Pancreas (tissue), 10 donors: ENCODE data around the gene TNFAIP2. TPM values are rescaled to one million over a fixed set of nuclear protein-coding genes. Genes with fewer than 3 reads are reported as not detected.
"Not testable (repeated sequence)": the region's sequence is repeated elsewhere in the genome, so short reads cannot be mapped to it uniquely, and the experiment has no call there.

Source experiments
- ATAC-seq, 4 donors: fragments of 200-7000 bp; cut with Tn5 transposase; one replicate each; pipeline versions ENCODE4 v1.8.0 to v1.9.1; 2020; ENCODE audit warnings: mild to moderate bottlenecking in 4 of 4, moderate library complexity in 4 of 4
- DNase-seq, 6 donors: peaks; one replicate each; pipeline ENCODE4 v3.0.0-alpha.2; 2020
- FAIRE-seq: peaks from 2 replicates; lab custom pipeline; 2012; peaks lifted over from hg19 to GRCh38; lab: Jason Lieb, UNC
- H3K27ac ChIP-seq, 4 donors: fragments of 200-600 bp; sonication (generic); 1 replicate in 3 of 4; 2 replicates in 1 of 4; pipeline versions ENCODE4 v1.5.0 to v1.8.0; 2020
- H3K27me3 ChIP-seq, 4 donors: fragments of 200-600 bp; one replicate each; pipeline ENCODE4 v1.8.0; 2021
- H3K36me3 ChIP-seq, 3 donors: fragments of 200-600 bp; sonication (generic) in 1 of 3; one replicate each; pipeline versions ENCODE4 v1.5.0 to v1.8.0; 2020 to 2021
- H3K4me1 ChIP-seq, 3 donors: fragments of 200-600 bp; one replicate each; pipeline ENCODE4 v1.8.0; 2021
- H3K4me3 ChIP-seq, 4 donors: fragments of 200-600 bp; sonication (generic) in 2 of 4; one replicate each; pipeline versions ENCODE4 v1.5.0 to v1.8.0; 2020 to 2021
- H3K9me3 ChIP-seq, 4 donors: fragments of 200-600 bp; one replicate each; pipeline ENCODE4 v1.8.0; 2021
- CTCF ChIP-seq, 4 donors: fragments of 200-600 bp; sonication (generic) in 3 of 4; IDR thresholded peaks; one replicate each; pipeline versions ENCODE4 v1.5.0 to v1.8.0; 2021; ENCODE audit warnings: antibody characterized with exemption in 4 of 4
- WGBS, 2 donors: extraction: QIAGEN DNeasy Blood & Tissue Kit; methylation state at CpG; one replicate each; pipeline ENCODE4 v1.1.7; 2013; 5-methylcytosine and 5-hydroxymethylcytosine counted together
- intact Hi-C, 3 donors: fragments of 100-400 bp; cut with DNase I; formaldehyde crosslinking; loops; one replicate each; pipeline versions ENCODE4 v1.11.1 to v1.14.2; 2022
- polyA plus RNA-seq, 2 donors: library from polyadenylated mRNA; stranded (reverse); fragments of 200-250 nt; gene quantifications; one replicate each; pipeline ENCODE4 v1.2.3, GENCODE V29; 2013
- total RNA-seq, 6 donors: library from RNA; stranded (reverse); fragmentation: NEBNext Ultra II Directional in 4 of 6; extraction: Animal tissue kit (Norgen Biotek cat#: 25700) in 4 of 6; gene quantifications; one replicate each; pipeline versions ENCODE4 v1.2.1 to v1.2.4, GENCODE V29; 2021 to 2023
- donor health status: healthy with polysubstance abuse.
- donor health status: DM: no; HTN: no; CAD: no; lungs with moderate emphysema.
- donor health status: DM: no; HTN: no; CAD: no.
- donor health status: control.
- donor health status: control.
- donor health status: Bipolar disorder and iron deficiency.
- donor health status: DM: yes; HTN: yes; CAD: no.
- donor health status: DM: no; HTN: no; CAD: no.
- donor health status: DM: no; HTN: no; CAD: no.
- donor health status: DM: yes; HTN: yes; CAD: no.

TNFAIP2 gene
- total and polyA plus RNA-seq, 8 donors = 7.0 to 288 (median 50.6) TPM

GRCh38 chr14:103164006-103164405 lies 40.7 kb downstream of the TNFAIP2 start:
- H3K27ac ChIP-seq = no peak overlapping the region
- no peak for ATAC-seq

DNA sequence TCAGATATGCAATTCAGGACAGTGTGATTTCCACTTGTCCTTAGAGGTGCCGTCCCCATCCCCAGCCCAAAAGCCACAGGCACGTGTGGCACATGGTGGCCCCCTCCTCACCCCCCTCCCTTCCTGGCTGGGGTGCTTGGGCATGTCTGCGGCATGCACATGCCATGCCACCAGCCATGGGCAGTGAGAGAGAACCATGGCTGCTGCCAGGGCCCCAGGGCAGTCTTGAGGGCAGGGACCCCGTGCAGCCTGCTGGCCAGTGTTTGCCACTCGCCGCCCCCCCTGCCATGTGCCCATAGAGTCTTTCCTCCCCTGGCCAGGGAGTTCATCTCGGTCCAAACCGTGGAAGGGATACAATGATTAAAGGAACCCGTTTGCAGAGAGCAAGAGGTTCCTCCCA lies 41.5 kb downstream of the TNFAIP2 start:
- DNase-seq (no peak), ATAC-seq (no peak), FAIRE-seq (no peak)
- Histone ChIP-seq H3K27ac (no peak overlapping the region), H3K4me1 (no peaks in the 10 kb centered on the region), H3K9me3 (no peaks in the 10 kb centered on the region), H3K36me3 (no peaks in the 10 kb centered on the region), H3K4me3 (no peak overlapping the region), H3K27me3 (no peaks in the 10 kb centered on the region)
- no peak for TF ChIP-seq CTCF (IDR thresholded peaks at IDR 0.05)
- 63 to 71% methylated on average over 8 to 9 of the region's 9 CpGs for WGBS, 2 donors
- intact Hi-C loops = no loop called here

More at GRCh38 chr14:103164006-103164405, 40.7 kb downstream of the TNFAIP2 start:
- Histone ChIP-seq H3K27me3 (no peaks in the 10 kb centered on the region), H3K36me3 (no peaks in the 10 kb centered on the region), H3K4me1 (no peaks in the 10 kb centered on the region), H3K9me3 (no peaks in the 10 kb centered on the region), H3K4me3 (no peak overlapping the region)
- no peak for TF ChIP-seq CTCF (IDR thresholded peaks at IDR 0.05)
- FAIRE-seq (no peak), DNase-seq (no peak)
- intact Hi-C loops = no loop called here
- 52 to 69% methylated on average over 10 of the region's 10 CpGs for WGBS, 2 donors

GRCh38 chr14:103165323-103165722 lies 42.1 kb downstream of the TNFAIP2 start:
- H3K36me3 ChIP-seq = no peaks in the 10 kb centered on the region
- DNase-seq (no peak), ATAC-seq (no peak), FAIRE-seq (no peak)
- intact Hi-C loops = no loop called here
- TF ChIP-seq CTCF (IDR thresholded peaks at IDR 0.05) = no peak
- H3K27me3 ChIP-seq = no peaks in the 10 kb centered on the region
- 74 to 82% methylated on average over 6 of the region's 6 CpGs for WGBS, 2 donors
- no peaks in the 10 kb centered on the region for H3K4me1 ChIP-seq
- H3K9me3 ChIP-seq = no peaks in the 10 kb centered on the region
- H3K27ac ChIP-seq = no peak overlapping the region
- no peak overlapping the region for H3K4me3 ChIP-seq

- TF ChIP-seq CTCF (IDR thresholded peaks at IDR 0.05) = no peak
- no peak overlapping the region for H3K4me3 ChIP-seq
- no peaks in the 10 kb centered on the region for H3K27me3 ChIP-seq
- intact Hi-C loops = no loop called here
- H3K9me3 ChIP-seq = no peaks in the 10 kb centered on the region
- 85 to 94% methylated on average over 6 of the region's 6 CpGs for whole genome bisulfite sequencing, 2 donors
- DNase-seq (no peak), ATAC-seq (no peak), FAIRE-seq (no peak)
- H3K4me1 ChIP-seq = no peaks in the 10 kb centered on the region
- H3K36me3 ChIP-seq = no peaks in the 10 kb centered on the region
- H3K27ac ChIP-seq = no peak overlapping the region
These were observed 46.7 kb downstream of the TNFAIP2 start for GRCh38 chr14:103169954-103170353.

DNA sequence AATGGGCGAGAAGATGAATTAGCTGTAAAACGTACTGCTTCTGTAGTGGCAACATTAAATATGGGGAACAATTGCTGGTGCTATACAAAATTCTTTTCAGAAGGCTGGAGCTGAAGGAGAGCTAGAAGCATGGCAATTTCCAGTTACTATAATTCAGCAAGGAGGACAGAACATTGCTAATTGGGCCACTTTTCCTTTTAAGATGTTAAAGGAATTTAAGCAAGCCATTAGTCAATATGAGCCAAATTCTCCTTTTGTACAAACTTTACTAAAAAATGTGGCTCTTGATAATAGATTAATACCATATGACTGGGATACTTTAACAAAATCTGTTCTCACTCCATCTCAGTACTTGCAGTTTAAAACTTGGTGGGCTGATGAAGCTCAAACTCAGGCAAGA lies 47.9 kb downstream of the TNFAIP2 start:
- H3K4me3 ChIP-seq, ATAC-seq, H3K27ac ChIP-seq, DNase-seq, H3K9me3 ChIP-seq, H3K4me1 ChIP-seq, FAIRE-seq, H3K36me3 ChIP-seq, intact Hi-C loops, H3K27me3 ChIP-seq: not testable (repeated sequence)
- WGBS, 2 donors = 46 to 58% methylated on average over 2 of the region's 2 CpGs
